NB4 (cell line): Measurements from ENCODE around the gene TNFSF15.
"Not testable (repeated sequence)": the region's sequence is repeated elsewhere in the genome, so short reads cannot be mapped to it uniquely, and the experiment has no call there.

Experiments
- DNase-seq: peaks from one replicate; pipeline ENCODE4 v3.0.0; 2010; ENCODE audit warnings: low read depth
- H3K4me3 ChIP-seq: one replicate; pipeline ENCODE4 v1.5.1; 2011; ENCODE audit warnings: mild to moderate bottlenecking, low read depth, low read length, moderate library complexity
- CTCF ChIP-seq: IDR thresholded peaks from one replicate; pipeline ENCODE4 v1.5.1; 2012; ENCODE audit warnings: low read depth, low read length
- MAX ChIP-seq: IDR thresholded peaks from 2 replicates; pipeline ENCODE4 v1.6.1; 2011; ENCODE audit warnings: low read depth, low read length
- MYC ChIP-seq: IDR thresholded peaks from 2 replicates; pipeline ENCODE4 v1.6.1; 2011; ENCODE audit warnings: low read depth, low read length
- POLR2A ChIP-seq: IDR thresholded peaks from 2 replicates; pipeline ENCODE4 v1.6.1; 2011; ENCODE audit warnings: mild to moderate bottlenecking; ENCODE audit not compliant: insufficient read length; ENCODE audit errors: extremely low read depth

Gene TNFSF15

DNA sequence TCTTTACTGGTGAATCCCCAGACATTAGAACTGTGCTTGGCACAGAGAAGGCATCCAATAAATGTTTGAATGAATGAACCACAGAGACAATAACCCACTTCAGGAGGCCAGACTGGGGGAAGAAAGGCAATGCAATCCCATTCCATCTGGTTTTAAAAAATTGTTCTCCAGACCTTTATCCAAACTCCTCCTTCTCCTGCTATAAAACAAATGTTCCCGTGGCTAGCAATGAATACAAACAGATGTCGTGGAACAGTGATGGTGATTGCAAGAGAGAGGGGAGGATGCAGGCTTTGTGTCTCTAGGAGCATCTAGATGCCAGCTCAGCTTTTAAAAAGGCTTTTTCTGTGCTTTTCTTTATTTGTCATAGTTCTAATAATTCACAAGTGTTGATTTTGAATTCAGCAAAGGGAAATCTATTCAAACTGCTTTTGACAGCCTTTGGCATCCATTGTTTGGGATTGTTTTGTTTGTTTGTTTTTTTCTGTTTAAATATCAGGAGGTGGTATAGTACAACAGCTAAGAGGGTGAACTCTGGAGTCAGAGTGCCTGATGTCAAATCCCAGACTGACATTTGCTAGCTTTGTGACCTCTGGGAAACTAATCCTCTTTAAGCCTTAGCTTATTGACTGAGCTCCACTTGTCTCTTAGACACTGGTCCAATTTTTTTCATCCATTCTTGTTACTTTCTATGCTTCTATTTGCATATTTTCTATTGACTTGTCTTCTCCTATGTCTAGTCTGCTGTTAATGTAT is 59.1 kb downstream of the TNFSF15 start:
- no peak for DNase-seq
- TF ChIP-seq CTCF, result no peak
- no peak for TF ChIP-seq MYC
- no peak for TF ChIP-seq POLR2A
- TF ChIP-seq MAX, result no peak
- H3K4me3 ChIP-seq, result no peak overlapping the region

DNA sequence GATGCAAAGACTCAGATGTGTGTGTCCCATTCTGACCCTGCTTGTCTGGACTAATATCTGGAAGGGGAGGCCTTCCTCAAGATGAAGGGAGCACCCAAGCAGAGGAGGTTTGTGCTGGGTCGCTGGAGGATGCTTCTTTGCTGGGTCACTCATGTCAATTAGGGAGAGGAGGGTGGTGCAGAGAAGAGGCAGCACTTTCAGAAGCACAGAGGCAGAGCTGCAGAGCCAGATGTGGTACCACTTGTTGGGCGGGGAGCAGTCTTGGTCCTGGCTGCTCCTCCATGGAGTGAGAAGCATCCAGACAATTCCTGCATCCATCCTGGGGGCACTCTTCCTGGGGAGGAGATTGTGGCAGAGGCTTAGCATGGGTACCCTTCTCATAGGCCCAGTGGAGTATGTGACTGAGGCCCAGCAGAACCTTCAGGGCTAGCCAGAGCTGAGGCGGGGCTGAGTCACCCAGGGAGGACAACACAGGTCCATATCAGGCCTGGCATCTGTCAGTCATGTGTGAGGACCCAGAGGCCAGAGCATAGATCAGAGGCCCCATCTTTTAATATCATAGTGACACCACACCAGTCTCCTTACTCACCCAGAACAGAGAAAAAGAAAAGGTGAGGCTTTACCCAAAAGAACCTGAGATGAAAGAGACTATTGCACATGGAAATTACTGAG is 59.8 kb downstream of the TNFSF15 start:
- DNase-seq, result no peak
- TF ChIP-seq MYC, result no peak
- H3K4me3 ChIP-seq, result no peak overlapping the region

- no peak for DNase-seq
- no peak overlapping the region for H3K4me3 ChIP-seq
- TF ChIP-seq MYC (no peak), CTCF (no peak), MAX (no peak), POLR2A (no peak)
Observed at GRCh38 chr9:114745108-114745848, 60.6 kb downstream of the TNFSF15 start.

DNA sequence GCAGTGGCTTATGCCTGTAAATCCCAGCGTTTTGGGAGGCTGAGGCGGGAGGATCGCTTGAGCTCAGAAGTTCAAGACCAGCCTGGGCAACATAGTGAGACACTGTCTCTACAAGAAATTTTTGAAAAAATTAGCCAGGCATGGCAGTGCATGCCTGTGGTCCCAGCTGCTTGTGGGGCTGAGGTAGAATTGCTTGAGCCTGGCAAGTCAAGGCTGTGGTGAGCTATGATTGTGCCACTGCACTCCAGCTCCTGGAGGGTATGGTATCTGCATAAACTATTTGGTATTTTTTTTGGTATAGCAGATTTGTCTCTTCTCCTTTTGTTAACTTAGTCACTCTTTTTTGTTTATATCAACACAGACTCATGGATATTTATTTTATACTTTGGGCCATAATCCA is 62.4 kb downstream of the TNFSF15 start:
- TF ChIP-seq CTCF, result no peak
- no peak for TF ChIP-seq MYC
- TF ChIP-seq POLR2A, result no peak
- no peak for TF ChIP-seq MAX
- no peak for DNase-seq
- H3K4me3 ChIP-seq, result no peak overlapping the region

DNA sequence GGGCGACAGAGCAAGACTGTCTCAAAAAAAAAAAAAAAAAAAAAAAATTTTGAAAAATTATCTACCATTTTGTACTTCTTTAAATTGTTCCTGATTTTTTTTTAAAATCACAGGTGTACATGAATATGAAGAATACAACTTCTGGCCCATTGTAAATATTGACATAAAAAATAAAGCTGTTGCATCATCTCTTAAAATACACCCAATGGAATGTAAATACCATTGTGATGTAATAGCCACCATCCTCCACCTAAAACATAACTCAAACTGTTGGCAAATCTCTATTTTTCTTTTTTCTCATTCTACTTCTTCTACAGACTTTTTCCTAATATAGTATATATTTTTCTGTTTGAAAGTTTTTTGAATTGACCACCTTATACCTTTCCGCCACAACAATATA is 62.9 kb downstream of the TNFSF15 start:
- no peak for TF ChIP-seq POLR2A
- no peak for TF ChIP-seq CTCF
- TF ChIP-seq MAX, result no peak
- no peak for TF ChIP-seq MYC
- no peak overlapping the region for H3K4me3 ChIP-seq
- no peak for DNase-seq

DNA sequence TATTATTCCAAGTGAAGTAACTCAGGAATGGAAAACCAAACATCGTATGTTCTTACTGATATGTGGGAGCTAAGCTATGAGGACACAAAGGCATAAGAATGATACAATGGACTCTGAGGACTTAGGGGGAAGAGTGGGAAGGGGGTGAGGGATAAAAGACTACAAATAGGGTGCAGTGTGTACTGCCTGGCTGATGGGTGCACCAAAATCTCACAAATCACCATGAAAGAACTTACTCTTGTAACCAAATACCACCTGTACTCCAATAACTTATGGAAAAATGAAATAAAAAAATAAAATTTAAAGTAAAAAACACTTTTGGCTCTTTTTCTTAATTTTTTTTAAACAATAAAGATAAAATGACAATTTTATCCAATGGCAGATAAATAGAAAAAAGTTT is 64.3 kb downstream of the TNFSF15 start:
- not testable (repeated sequence) for H3K4me3 ChIP-seq, DNase-seq
